ENCODE data around the gene NR2F1.

DNA sequence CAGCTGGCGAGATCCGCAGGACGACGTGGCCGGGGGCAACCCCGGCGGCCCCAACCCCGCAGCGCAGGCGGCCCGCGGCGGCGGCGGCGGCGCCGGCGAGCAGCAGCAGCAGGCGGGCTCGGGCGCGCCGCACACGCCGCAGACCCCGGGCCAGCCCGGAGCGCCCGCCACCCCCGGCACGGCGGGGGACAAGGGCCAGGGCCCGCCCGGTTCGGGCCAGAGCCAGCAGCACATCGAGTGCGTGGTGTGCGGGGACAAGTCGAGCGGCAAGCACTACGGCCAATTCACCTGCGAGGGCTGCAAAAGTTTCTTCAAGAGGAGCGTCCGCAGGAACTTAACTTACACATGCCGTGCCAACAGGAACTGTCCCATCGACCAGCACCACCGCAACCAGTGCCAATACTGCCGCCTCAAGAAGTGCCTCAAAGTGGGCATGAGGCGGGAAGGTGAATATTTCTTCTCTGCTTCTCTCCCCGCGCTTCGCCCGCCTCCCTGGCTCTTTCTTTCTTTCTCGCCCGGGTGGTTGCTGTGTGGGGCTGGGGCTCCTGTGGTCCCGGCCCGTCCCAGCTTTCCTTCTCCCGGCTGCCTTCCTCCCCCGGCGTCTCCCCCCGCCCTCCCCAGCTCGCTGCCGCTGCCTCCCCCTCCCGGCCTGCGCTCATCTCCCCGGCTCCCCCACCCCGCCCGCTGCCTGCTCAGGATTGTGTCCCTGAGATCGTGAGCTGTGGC, 2.2 kb downstream of the NR2F1 start:
- peak in 1 of 4 experiments; percentile 10 for TF ChIP-seq CTCF (IDR thresholded peaks at IDR 0.05)
- no peak for TF ChIP-seq POLR2A (IDR thresholded peaks at IDR 0.05)

Data from gastroesophageal sphincter (tissue), 3 donors.